Stomach (tissue), 4 donors: ENCODE measurements around the gene CAPN2.
A peak's percentile ranks its signal among the peaks of the same experiment; 100 is the strongest.

ENCODE experiments used
- CTCF ChIP-seq, 7 experiments: fragments of 450-650 bp in 4 of 7; fragments of 200-600 bp in 3 of 7; sonication (generic) in 3 of 7; IDR thresholded peaks; one replicate each; pipeline ENCODE4 v1.5.1; 2016 to 2019; ENCODE audit warnings: antibody characterized with exemption in 7 of 7, control low read depth in 2 of 7, mild to moderate bottlenecking in 1 of 7
- EP300 ChIP-seq: sonication (generic); formaldehyde crosslinking; IDR thresholded peaks from one replicate; pipeline ENCODE4 v1.6.1; 2017; ENCODE audit warnings: antibody characterized with exemption
- POLR2A ChIP-seq, 4 donors: fragments of 450-650 bp; IDR thresholded peaks; one replicate each; pipeline ENCODE4 v1.6.1; 2016; ENCODE audit warnings: antibody characterized with exemption in 4 of 4, control low read depth in 2 of 4, mild to moderate bottlenecking in 1 of 4, moderate library complexity in 1 of 4
- POLR2AphosphoS5 ChIP-seq, 3 donors: sonication (generic); formaldehyde crosslinking; IDR thresholded peaks; one replicate each; pipeline ENCODE4 v1.6.1; 2016; ENCODE audit warnings: antibody characterized with exemption in 3 of 3

- TF ChIP-seq CTCF (IDR thresholded peaks at IDR 0.05) (no peak), POLR2A (IDR thresholded peaks at IDR 0.05) (no peak), POLR2AphosphoS5 (IDR thresholded peaks at IDR 0.05) (peak in 1 of 3 donors; percentile 72), EP300 (no peak)
Measured at GRCh38 chr1:223776075-223776814, 63.9 kb downstream of the CAPN2 start.
